H4 (cell line): ENCODE results near the gene KLHL13. TPM values are rescaled to one million over a fixed set of nuclear protein-coding genes. Genes with fewer than 3 reads are reported as not detected.
"Not testable (repeated sequence)": the region's sequence is repeated elsewhere in the genome, so short reads cannot be mapped to it uniquely, and the experiment has no call there.

Experiments
- DNase-seq: peaks from one replicate; pipeline ENCODE4 v3.0.0-alpha.2; 2015; ENCODE audit warnings: low spot score
- total RNA-seq: library from RNA; depleted of rRNA; stranded (reverse); fragments of >200 nt; shearing (Covaris generic); gene quantifications from 2 replicates; pipeline ENCODE4 v1.2.3, GENCODE V29; 2014; rRNA removed

KLHL13 gene
- total RNA-seq, result 9.8 and 12.7 TPM in 2 replicates

- DNase-seq, result peak; percentile 34
These were observed at the start of gene KLHL13 for GRCh38 chrX:118116713-118117550. TSS of gene KLHL13 (minus strand) at chrX:118116810. CDS start at chrX:118028473, 88,337 bp downstream.

- no peak for DNase-seq
These were observed 47.5 kb upstream of the KLHL13 start for GRCh38 chrX:118164138-118164537.

- DNase-seq, result no peak
These were observed 40.5 kb upstream of the KLHL13 start for GRCh38 chrX:118156953-118157608.

- DNase-seq, result no peak
These were observed 39.8 kb upstream of the KLHL13 start for GRCh38 chrX:118156254-118156952.

DNA sequence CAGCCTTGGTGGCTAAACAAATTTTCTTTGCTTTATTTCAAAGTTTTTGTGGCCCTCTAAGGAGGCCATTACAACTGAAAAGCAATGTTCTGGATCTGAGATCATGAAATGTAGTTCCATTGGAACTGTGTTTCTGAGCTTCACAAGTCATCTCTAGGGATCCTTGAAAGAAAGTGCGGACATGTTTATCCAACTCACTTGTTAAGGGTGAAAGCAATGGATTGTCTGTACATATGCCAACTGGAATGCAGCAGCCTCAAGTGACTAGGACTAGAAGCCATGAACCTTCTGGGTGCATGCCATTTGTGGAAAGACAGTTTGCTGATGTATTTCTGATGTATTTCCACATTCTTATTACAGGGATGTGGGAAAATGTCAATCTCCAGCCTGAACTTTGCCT lies 36.7 kb upstream of the KLHL13 start:
- DNase-seq, result no peak

DNA sequence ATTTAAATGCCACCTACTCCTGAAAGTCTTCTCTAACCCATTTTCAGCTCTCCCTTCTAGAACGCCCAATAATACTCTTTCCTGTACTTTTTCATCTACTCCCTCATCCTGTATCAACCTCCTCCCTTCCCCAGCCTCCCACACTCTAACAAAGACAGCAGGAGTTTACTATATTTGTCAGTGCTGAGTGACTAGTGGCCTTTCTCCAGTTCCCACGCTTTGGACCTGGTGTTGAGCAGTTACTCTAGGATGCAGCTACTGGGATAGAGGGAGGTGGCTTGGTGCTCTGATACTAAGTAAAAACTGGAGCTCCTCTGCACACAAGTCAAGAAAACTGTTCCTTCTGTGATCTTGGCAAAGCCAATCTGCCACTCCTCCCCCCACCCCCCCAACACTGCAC lies 36.1 kb upstream of the KLHL13 start:
- no peak for DNase-seq

DNA sequence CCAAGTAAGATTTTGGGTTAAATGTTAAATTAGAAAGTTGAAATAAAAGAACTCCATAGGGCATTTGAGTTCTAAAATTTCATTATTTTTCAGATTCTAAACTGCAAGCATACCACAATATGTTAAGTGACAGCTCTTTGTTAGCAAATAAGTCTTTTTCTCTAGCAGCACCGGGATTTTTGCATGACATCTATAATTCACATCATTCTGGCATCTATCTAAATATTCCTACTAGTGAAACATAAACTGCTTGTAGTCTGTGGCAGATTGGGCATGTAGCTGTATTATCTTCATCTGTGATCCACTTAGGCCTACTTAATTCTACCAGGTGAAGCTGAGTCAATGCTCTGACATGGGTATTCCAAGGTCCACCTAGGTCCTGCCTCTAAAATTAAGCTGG lies 32.1 kb upstream of the KLHL13 start:
- no peak for DNase-seq

GRCh38 chrX:118147771-118148170 lies 31.2 kb upstream of the KLHL13 start:
- DNase-seq, result not testable (repeated sequence)

DNA sequence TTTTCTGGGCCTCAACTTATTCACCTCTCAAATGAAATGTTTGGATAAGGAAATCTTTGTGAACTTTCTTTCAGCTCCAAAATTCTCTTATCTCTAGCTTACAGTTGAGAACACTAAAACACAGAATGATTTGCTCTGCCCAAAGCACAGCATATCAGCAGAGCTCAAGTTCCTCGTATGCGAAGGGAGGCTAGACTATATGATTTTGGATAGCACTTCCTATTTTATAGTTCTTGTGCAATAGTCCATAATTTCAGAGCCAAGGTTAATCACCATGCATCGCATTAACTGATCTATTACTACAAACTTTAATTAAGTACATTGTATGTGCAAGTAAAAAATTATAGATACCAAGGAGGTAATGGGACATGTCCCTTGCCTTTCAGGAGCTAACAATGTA lies 27.0 kb upstream of the KLHL13 start:
- DNase-seq, result no peak

DNA sequence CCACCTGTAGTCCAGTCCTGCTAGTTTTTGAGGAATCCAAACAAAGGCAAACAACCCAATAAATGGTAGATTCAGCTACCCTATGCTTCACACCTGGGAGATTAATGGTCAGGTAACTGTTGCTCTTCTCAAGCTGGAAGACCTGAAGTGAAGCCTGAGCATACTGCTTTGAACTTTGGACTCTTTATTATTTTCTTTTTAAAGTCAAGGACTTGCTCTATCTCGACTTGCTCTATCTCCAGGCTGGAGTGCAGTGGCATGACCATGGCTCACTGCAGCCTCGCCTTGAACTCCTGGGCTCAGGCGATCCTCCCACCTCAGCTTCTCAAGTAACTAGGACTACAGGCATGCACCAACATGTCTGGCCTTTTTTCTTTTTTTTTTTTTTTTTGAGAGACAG lies 14.7 kb upstream of the KLHL13 start:
- DNase-seq, result no peak

- no peak for DNase-seq
These were observed 13.1 kb upstream of the KLHL13 start for GRCh38 chrX:118129681-118130080.

DNA sequence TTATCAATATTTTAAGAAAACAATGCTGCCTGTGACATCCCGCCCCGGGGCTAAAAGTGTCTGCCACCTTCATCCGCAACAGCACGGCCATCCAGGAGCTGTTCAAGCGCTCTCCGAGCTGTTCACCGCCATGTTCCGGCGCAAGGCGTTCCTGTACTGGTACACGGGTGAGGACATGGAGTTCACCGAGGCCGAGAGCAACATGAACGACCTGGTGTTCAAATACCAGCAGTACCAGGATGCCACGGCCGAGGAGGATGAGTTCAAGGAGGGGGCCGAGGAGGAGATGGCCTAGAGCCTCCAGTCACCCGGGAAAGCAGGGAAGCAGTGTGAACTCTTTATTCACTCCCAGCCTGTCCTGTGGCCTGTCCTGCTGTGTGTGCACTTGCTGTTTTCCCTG lies 12.1 kb upstream of the KLHL13 start:
- no peak for DNase-seq

- no peak for DNase-seq
These were observed 9.7 kb upstream of the KLHL13 start for GRCh38 chrX:118126286-118126685.

GRCh38 chrX:118124243-118124642 lies 7.6 kb upstream of the KLHL13 start:
- not testable (repeated sequence) for DNase-seq

GRCh38 chrX:118117741-118118140 lies 1.1 kb upstream of the KLHL13 start:
- no peak for DNase-seq

DNA sequence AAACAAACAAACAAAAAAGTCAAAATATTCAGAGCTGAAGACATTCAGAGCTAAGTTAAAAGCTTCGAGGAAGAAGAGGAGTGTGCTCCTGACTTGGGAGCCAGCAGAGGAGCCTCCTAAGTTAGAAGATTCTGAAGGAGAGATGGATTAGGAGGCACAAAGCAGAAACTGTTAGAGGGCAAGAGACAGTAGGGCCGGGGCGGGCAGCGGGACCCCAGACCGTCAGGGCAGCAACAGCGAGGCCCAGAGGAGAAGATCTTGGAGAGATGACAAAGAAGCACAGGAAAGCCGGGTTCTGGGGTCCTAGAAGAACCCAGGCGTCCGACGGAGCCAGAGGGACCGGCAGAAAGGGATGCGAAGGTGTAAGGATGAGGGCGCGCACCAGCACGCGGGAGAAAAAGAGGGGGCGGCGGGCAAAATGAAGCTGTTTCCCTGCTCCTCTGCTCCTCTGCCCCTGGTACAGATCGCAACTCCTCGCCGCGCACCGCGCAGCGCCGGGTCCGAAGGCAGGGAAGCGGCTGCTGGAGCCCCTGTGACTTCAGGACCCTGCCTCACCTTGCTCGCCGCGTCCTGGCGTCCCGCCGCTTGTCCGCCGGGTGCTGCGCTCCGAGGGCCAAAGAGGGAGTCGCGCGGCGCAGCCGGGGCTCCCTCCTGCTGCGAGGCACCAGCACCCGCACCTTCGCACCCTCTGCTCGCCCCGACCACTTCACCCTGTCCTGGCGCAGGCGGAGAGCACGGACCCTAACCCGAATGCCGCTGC lies 477 bp downstream of the KLHL13 start:
- DNase-seq, result no peak

- no peak for DNase-seq
These were observed 1.6 kb downstream of the KLHL13 start for GRCh38 chrX:118114971-118115370.

GRCh38 chrX:118109065-118109464 lies 7.5 kb downstream of the KLHL13 start:
- DNase-seq, result no peak

GRCh38 chrX:118108304-118108703 lies 8.3 kb downstream of the KLHL13 start:
- no peak for DNase-seq

DNA sequence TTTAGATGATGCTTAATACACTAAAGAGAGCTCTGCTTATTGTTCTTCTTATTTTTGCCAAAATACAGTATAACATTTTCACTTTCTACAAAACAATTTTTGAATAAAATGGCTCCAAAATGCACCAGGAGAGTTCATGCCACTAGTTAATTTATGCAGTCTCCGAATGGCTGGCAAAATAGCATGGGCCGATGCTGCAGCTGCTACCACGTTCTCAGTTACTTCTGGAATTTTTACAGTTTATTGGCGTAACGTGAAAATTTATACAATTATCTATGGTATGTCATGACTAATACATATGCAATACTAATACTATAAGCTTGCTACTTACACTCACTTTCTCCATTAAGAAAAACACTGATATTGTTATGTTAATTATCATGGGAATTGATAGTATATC lies 16.5 kb downstream of the KLHL13 start:
- no peak for DNase-seq

DNA sequence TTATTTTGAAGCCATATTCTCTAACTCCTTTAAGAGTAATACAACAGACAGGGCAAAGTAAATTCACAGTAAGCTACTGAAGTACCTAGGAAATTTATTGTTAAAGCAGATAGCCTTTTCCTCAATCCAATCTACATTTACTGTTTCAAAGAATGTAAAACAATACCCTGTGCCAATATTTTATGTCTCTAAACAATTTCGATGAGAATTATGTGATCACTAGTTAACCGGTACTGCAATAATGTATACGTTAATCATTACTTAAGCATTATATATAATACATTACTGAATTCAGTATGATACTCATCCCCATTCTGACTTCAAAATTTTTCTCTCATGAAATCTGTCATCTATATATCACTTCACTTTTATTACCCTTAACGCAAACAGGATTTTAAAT lies 28.5 kb downstream of the KLHL13 start:
- no peak for DNase-seq

DNA sequence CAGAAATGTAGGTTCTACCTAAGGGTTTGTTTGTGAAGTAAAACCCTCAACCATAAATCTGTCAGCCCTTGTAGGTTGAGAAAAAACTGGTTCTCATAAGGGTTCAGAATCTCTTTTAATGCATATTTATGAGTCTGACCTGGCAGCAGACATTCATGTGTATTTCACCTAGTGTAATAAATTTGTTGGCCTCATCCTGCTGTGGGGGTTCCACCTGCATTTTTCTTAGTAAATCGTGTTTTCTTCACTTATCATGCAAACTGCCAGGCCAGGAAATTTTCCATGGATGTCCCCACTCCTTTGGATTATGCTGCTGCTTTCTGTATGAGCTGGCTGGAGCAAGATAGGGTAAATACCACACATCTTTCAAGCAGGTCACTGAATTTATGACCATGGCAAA lies 42.4 kb downstream of the KLHL13 start:
- no peak for DNase-seq
